HG03025 (cell line): ENCODE measurements around the gene SERPINA3.

Experiments used
- ATAC-seq: cut with Tn5 transposase; IDR thresholded peaks from one replicate; pipeline ENCODE4 v1.9.1; 2021; ENCODE audit warnings: mild to moderate bottlenecking, moderate library complexity; ENCODE audit not compliant: unreplicated experiment, low FRiP score

Gene SERPINA3

DNA sequence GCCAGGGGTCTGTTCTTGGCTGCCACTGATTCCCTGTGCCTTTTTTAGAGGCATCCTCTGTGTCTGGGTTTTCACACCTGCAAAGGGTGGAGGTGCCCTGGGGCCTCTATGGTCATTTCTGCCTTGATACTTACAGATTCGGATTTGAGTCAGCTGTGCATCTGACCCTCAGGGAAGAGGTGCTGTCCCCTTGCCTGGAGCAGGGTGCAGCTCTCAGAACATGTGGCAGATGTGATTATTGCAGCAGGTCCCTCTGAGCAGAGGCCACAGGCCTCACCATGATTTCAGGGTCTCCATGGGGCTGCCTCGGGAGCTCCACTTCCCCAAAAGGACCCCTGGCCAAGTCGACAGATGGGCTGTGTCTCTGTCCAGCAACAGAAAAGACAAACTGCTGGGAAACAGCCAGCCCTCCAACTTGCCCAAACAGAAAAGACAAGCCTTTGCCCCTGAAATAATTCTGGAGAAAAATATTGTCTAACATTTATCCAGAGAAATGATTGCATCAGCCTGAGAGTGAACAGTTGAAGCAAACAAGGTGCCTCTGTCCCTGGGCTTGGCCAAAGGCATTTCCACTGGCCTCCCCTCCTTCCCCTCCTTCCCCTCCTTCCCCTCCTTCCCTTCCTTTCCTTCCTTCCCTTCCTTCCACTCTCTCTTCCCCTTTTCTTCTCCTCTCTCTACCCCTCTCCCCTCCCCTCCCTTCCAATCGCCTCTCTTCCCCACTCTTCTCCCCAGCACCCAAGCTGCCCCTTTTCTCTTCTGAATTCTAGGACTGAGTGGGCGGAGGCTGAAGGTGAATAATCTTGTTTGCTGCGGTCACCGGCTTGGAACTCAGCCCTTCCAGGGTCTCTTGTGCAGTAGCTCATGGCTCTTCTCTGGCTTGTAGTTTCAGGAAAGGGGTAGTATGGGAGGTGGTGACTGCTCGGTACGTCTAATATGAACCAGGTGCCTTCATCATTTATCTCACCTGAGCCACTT is 676 bp downstream of the SERPINA3 start:
- ATAC-seq, result no peak

DNA sequence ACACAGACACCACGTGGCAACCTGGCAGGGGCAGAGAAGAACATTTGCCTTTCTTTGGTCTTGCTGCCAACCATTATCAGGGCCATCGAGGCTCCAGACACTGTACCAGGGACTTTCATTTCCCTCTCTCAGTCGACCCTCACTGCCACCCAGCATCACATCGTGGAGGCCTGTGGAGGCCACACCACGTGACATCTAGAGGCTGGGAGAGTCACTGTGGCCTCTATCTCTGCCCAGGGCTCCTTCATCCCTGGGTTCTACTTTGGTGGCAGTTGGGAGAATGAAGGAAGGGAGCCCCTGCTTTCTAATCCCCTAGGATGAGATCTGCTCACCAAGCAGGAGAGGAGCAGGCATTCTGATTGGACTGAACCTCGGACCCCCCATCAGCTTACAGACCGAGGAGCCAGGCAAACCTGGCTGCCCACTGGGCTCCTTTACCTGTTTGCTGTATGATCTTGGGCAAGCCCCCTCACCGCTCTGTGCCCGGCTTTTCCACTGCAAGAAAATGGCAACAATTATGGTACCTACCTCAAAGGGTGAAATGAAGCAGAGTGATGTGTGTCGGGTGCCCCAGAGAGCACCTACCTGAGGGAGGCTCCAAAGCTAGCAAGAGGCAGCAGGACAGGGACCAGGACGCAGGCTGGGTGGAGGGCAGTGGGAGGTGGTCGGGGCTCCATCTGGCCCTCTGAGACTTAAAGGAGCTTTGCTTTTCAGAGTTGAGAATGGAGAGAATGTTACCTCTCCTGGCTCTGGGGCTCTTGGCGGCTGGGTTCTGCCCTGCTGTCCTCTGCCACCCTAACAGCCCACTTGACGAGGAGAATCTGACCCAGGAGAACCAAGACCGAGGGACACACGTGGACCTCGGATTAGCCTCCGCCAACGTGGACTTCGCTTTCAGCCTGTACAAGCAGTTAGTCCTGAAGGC is 1.8 kb downstream of the SERPINA3 start:
- no peak for ATAC-seq

GRCh38 chr14:94614802-94615201 is 2.6 kb downstream of the SERPINA3 start:
- ATAC-seq, result no peak

- ATAC-seq, result no peak
Measured at GRCh38 chr14:94615254-94615653, 3.1 kb downstream of the SERPINA3 start.

GRCh38 chr14:94615823-94616570 is 3.8 kb downstream of the SERPINA3 start:
- no peak for ATAC-seq

- ATAC-seq, result no peak
Measured at GRCh38 chr14:94617366-94617941, 5.3 kb downstream of the SERPINA3 start.

DNA sequence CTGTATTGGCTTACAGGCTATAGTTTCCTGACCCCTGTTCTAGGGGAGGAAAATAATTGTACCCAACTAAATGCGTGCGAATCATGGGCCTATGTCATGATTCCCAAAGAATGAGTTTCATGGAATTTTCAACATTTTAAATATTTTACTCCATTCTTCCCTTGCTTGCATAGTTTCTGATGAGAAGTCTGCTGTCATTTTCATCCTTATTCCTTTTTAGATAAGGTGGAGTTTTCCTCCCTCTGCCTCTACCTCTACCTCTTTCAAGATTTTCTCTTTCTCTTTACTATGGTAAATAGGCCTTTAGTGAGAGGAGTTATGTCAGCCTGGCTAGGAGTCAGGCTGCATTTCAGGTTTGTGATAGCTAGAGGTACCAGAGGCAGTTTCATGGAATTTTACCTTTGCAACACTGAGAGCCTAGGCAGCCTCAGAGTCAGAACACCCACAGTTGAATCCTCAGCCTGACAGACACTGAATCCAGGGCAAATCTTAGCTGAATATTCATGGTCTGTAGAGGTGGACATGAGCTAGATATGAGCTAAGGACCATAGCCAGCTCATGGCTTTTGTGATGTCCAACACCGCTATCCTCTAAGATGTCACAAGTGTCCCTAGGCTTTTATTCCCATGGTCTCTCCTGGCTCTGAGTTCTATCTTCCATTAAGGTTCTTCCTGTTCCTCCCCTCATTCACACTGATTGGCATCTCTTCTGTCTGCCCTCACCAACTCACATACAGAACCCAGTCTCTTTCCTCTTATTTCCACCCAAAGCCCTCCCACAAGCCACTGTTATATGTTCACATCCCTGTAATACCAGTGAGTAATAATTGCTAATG is 6.0 kb downstream of the SERPINA3 start:
- ATAC-seq, result no peak

GRCh38 chr14:94619297-94619696 is 7.1 kb downstream of the SERPINA3 start:
- no peak for ATAC-seq

DNA sequence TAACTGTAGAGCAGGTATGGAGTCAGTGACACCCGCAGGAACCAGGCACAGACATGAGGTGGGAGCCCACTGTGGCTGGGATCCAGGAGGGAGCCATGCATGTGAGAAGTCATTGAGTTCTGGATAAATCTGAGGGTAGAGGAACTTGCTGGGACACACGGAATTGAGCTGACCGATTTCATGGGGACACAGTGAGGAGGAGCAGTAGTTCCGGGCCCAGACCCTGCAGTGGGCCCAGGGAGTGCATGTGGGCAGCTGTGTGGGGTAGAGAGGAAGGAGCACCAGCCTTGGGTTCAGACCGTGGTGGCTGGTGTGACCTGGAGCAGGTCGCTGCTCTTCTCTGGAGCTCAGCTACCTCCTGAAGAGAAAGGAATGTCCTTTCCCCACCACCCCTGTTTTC is 8.4 kb downstream of the SERPINA3 start:
- no peak for ATAC-seq

- ATAC-seq, result no peak
Measured at GRCh38 chr14:94621358-94622134, 9.4 kb downstream of the SERPINA3 start.

DNA sequence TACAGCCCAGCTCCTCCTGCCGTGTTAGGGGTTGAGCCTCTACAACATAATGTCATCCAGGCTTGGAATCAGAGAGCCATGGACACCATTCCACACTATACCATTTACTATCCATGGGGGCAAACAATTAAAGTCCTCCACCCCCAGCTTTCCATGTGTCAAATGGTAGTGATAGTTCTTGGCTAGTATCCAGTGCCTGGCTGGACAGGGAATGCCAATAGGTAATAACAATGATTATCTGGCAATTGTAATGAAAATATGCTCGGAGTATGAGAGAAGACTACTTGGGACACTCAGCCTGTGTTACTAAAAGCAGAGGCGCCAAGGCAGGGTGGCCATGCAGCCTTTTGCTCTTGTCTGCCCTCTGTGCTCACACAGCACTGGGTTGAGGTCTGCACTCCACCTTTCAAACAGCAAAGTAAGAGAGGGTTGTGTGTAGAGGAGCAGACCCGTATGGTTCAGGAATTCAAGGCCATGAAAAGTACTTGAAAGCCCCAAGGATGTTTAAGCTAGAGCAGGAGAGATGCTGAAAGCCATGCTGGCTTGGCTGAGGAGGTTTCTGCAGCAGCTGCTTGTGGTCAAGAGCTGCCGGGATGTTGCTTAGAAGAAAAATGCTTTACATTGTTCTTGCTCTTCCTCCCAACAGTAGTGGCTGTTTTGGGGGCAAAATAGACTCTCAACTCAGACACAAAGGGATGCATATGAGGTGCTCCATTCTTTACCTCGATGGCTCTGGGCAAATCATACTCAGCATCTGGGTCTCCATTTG is 10.6 kb downstream of the SERPINA3 start:
- no peak for ATAC-seq

DNA sequence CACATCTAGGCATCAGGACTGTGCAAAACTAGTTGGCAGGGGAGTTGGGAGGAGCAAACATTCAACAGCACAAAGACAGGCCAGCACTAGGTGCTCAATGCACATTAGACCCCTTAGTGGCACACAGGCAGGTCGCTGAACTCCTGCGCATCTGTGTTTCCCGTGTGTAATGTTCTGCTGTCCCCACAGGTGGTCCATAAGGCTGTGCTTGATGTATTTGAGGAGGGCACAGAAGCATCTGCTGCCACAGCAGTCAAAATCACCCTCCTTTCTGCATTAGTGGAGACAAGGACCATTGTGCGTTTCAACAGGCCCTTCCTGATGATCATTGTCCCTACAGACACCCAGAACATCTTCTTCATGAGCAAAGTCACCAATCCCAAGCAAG is 11.2 kb downstream of the SERPINA3 start:
- ATAC-seq, result no peak

DNA sequence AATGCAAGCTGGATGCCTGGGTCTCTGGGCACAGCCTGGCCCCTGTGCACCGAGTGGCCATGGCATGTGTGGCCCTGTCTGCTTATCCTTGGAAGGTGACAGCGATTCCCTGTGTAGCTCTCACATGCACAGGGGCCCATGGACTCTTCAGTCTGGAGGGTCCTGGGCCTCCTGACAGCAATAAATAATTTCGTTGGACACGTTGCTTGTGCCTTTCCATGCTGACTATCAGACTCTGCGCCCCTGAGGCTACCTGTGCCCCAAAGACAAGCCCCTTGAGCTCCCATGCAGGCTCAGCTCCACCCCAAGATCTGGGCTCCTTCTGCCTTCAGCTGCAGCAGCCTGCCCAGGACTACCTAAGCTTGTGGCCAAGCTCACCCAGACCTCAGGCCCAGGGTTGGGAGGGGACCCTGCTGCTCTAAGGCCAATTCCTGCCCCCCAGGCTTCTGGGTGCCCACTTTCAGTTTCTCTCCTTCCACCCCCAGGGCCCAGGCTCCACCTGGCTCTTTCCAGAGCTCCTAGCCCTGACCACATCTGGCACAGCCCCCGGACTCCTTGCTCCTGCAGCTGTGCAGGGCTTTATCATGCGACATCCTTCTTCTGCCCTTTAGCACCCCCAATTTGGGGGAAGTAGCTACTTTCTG is 11.8 kb downstream of the SERPINA3 start:
- ATAC-seq, result no peak

- ATAC-seq, result no peak
Measured at GRCh38 chr14:94624537-94625352, 12.6 kb downstream of the SERPINA3 start.

DNA sequence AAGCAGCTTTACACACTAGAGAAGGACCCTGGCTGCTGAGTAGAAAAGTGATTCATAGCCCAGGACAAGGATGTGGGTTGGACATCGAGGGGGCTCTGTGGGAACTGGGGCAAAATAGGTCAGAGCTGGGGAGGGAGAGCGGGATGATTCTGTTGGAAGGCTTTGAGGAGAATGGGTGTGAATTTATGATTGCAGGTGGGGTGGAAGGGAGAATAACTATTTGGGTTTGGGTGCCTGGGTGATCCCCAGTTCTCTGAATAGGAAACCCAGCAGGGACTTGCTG is 13.1 kb downstream of the SERPINA3 start:
- ATAC-seq, result no peak

- no peak for ATAC-seq
Measured at GRCh38 chr14:94628578-94628977, 16.4 kb downstream of the SERPINA3 start.

- no peak for ATAC-seq
Measured at GRCh38 chr14:94630396-94630795, 18.2 kb downstream of the SERPINA3 start.
